GM18520 (cell line): ENCODE data around the gene VAV3.

Experiments
- ATAC-seq: cut with Tn5 transposase; IDR thresholded peaks from one replicate; pipeline ENCODE4 v1.9.1; 2021; ENCODE audit not compliant: unreplicated experiment

The VAV3 gene

DNA sequence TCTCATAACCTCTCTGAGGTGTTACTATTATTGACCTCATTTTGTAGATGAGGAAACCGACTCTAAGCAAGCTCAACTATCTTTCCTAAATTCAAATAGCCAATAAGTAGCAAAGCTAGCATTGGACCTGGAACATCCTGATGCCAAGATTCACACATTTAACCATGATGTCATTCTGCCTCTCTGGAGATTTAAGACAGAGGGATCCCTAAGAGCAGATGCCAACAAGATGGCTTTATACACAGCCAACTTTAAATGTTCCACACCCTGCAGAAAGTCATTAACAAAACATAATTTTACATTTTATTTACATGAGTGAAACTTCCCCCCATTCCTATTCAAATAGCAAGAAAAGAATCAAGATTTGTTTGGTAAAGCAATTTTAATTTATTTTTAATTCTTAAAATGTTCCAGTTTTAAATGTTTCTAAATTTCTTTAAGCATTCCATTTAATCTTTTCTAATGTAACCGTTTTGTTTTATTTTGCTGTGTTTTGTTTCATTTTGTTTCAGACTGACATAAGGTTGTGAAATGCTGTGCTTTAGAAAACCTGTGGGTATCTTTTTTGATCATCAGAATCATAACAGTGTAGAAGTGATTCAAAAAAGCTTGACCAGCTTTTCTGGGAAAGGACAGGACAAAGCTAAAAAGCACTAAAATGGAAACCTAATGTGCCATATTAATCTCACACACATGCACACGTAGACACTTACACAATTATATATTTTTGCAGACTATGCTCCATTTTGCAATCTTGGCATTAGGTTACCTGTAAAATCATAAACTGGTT lies 7.6 kb upstream of the VAV3 start:
- ATAC-seq, result no peak

DNA sequence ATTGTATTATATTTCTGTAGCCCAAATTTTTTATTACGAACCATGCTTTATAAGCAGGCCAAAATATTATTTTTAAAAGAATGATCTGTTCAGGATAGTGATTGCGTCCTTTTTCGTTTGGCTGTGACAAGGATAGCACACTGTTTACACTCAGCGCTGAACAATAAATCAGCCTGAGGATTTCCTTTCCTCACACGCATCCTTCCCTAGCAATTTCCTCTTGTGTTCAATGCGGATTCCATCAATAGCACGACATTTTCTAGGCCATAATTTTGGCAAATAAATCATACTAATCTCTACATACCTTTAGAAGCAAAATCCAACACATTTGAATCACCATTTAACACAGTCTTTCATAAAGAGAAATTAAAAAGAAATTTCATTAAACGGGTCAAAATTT lies 1.6 kb upstream of the VAV3 start:
- ATAC-seq, result no peak

DNA sequence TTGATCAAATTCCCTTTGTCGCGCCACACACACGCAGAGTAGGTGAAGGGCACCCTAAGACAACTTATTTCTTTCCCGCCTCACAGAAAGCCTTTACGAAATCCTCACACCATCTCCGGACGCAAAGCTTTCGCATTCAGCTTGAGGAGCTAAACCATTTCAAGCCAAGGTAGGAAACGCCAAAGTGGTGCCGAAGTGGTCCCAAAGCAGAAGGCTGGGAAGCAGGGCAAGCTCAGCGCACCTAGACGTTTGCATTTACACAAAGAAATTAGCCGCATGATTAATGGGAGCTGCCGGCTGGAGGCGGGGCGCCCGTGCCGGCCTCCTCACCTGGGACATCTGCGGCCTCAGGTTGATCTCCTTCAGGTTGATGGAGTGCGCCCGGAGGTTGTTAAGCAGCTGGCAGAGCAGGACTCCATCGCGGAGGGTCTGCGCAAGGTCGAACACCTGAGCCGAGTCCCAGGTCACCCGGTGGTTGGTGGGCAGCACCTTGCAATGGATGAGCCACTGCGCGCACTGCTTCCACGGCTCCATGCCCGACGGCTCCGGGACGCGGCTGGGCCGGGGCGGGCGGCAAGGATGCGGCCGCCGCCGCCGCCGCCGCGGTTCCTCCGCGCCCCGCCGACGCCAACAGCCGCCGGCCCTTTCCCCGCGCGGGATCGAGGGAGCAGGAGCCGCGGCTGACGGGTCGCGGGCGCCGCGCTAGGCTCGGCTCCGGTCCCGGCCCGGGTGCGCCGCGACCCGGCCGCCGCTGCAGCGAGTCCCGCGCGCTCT lies 457 bp downstream of the VAV3 start:
- ATAC-seq, result no peak

DNA sequence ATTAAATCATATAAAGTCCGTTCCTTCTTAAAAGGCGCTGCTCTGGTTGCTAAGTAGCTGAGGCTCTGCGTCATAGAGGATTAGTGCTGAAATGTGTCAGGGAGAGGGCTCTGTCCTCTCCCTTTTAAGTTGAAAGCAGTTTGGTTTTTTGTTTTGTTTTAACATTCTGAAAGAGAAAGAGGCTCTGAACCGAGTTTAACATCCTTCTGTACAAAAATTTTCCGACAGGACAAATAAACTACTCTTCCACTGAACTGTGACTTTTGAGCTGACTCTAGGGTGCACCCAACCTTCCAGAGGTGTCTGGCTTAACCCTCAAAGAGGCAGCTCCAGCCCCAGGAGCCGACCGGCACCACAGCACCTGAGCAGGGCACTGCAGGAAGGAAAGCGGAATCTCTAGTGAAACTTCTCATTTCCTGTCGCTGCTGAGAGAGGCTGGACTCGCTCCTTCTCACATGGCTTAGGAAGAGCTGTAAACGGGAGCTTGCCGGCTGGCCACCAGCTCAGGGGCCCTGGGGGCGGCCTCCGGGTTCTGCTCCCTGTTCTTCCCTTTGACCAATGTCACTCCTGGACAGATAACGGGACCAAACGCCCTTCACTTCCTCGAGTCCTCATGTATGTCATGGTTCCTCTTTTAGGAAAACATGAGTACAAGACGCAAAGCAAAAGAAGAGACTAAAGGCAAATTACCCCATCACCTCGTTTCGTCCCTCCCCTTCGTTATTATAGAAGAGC lies 1.2 kb downstream of the VAV3 start:
- ATAC-seq, result peak; percentile 68

DNA sequence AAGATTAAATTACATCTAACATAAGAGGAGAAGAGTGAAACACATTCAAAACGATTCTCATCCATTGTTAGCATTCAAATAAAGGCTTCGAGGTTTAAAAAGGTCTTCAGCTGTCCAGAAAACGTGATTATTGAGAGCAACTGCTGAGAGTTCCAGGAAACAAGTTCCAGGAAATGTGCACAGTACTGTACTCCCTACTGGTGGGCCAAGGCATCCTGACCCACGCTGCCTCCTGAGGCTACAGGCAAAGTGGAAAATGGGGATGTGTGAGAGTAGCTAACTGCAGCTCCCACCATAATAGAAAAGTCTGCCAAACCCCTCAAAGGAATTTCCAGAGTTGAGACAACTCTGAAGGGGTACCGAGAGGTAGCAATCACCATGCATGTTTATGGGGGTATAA lies 2.0 kb downstream of the VAV3 start:
- ATAC-seq, result no peak

DNA sequence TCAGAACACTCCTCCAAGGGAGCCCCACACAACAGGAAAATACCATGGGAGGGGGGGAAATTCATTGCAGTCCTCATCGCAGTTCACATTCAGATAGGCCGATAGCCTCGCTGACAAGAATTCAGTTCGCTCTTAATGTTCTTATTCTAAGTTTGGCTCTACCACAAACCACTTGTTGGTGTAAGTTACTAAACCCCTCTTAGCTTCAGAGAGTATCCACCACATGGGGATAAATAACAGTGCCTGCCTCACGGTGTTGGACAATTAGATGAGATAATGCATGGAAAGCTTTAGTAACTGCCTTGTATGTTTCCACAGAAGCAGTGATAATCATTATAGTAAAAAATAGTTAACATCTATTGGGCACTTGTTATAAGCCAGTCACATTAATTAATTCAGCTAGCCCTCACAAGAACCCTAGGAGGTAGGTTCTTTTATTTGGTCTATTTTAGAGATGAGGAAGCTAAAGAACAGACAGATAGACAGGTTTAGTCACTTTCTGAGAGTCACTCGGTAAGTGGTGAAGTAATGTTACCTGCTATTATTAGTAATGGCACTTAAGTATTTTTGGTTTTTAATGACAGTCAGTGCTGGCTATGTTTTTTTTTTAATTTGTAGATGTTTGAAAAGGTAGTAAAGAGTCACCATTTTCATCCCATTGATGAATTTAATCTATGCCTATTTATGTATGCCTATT lies 10.1 kb downstream of the VAV3 start:
- no peak for ATAC-seq

DNA sequence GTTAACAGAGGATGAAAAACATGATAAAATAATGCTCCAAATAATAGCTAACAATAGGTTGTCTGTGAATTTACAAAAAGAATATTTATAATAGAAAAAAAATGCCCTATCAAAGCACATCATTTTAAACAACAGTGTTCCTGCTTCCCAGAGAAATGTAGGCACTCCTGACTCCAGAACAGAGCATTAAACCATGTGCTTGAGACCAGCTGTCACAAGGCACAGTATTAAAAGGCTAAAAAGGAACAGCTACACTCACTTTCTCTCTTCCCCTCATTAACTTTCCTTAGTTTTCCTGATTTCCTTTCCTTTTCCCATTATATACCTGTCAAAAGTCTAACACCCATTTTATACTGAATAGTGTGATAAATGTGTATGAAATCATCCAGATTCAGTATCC lies 10.9 kb downstream of the VAV3 start:
- ATAC-seq, result no peak

DNA sequence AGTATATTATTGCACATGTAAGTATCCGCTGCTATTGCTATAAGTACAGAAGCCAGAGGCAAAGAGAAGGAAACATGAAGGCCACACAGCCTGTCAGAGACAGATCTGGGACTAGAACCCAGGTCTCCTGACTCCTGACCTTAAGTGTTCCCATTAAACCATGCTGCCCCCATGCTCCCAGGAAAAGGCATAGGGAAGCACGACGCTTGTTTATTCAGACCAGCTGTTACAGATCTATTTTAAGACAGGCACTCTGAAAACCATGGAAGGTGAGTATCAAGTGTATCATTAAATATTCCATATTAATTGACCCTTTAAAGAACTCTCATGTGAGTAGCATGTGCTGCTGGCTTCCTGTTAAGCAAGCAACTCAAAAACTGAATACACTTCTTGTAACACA lies 11.4 kb downstream of the VAV3 start:
- no peak for ATAC-seq

DNA sequence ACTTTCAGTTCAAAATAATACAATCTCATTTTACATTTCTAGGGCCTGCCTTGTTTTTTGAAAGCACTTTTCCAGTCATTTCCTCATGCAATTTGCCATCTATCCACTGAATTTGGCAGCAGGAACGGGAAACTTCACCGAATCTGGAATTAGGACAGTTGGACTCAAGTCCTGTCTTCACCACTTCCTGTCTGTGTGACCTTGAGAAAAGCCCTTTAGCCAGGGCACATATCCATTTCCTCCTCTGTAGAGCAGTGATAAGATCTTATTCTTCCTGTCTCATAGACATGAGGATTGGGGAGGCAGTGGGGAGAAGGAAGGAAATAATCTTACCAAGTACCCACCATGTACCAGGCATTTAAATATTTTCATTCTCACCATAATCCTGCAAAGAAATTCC lies 12.0 kb downstream of the VAV3 start:
- no peak for ATAC-seq

DNA sequence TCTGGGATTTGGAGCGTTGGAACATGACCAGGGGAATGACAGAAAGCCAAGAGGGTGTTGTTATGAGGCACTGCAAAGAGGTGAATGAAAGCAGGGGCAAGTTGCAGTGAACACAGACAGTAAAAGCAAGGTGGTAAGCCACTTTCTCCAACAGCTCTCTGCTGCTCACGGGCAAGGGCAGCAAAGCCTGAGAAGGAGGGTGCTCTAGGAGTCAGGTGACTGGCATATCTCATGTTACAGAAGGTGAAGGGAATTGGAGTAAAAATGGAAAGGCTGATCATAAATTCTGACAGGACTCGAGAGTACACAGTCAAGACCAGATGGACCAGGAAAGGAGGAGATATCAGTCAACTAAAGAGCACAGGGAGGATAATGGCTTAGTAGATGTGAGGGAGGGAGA lies 14.5 kb downstream of the VAV3 start:
- ATAC-seq, result no peak

DNA sequence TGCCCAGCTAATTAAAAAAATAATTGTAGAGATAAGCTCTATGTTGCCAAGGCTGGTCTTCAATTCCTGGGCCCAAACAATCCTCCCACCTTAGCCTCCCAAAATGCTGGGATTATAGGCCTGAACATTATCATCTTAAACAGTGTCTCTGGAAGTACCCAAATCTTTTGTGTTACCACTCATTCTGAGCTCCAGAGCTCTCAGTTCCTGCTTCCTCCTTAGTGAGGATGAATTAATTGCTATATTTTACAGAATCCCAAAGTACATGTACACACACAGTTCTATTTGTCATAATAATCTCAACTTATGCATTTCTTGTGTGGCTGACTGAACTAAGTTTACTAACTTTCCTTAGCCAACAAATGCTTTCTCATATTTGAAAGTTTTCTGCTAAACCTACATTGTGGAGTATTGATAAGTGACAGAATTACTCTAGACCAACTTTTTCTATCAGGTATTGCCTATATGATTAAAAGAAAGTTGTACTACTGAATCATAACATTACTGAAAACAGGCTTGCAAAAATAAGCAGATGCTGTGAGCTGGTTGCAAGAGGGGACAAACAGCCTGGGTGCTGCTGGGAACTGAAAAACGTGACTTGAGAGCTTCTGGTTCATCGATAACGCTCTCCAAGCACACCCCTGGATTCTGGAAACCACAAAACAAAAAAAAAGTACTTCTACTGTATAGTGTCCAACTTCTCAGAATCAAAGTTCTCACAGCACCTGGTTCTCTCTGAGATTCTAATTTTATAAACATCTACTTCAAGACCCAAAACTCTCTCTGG lies 15.3 kb downstream of the VAV3 start:
- peak; percentile 57 for ATAC-seq

DNA sequence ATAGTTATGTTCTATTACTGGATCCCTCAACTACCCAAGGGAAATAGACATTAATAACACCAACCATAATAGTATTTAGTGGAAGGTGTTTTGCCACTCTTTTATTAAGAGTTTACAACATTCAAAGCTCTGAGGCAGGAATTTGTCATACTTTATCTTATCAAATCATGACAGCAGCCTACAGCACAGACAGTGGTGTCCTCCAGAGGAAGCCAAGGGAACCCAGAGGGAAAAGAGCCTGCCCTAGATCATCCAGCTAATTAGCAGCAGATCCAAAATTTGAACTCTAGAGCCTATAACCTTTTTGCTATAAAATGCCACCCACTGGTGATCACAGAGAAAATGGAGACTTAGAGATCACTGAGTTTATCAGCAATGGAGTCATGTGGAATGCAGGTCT lies 18.2 kb downstream of the VAV3 start:
- ATAC-seq, result no peak

DNA sequence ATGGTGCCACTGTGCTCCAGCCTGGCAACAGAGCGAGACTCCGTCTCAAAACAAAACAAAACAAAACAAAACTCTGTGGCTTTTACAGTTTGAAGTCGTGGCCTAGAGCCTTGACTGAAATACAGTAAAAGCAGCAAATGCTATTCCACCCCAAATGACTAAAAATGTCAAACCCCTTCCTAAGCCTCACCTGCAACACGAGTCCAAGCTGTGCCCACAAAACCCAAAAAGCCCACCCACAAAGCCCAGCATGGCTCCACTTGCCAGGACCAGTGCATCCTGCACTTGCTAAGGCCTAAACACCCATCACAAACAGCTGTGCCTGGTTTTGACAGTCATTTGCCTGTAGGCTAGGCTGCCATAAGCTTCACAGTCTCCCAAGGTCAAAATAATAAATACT lies 21.3 kb downstream of the VAV3 start:
- ATAC-seq, result no peak

DNA sequence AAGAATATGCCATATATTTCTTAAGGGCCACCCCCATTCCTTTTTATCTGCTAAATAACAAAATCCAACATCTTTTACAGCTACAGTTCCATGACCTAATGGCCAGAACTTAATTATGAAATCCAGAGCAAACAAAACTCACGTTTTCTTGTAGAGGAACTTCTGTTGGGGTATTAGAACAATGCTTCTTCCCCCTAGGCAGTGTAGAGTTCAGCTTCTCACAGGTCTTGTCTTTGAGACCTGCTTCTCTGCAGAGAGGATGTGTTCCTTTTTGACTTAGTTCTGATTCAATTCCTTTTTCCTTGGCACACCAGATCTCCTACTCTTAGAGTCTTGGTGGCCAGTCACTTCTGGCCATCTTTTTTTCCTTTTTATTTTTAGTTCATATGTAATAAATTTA lies 22.2 kb downstream of the VAV3 start:
- no peak for ATAC-seq

DNA sequence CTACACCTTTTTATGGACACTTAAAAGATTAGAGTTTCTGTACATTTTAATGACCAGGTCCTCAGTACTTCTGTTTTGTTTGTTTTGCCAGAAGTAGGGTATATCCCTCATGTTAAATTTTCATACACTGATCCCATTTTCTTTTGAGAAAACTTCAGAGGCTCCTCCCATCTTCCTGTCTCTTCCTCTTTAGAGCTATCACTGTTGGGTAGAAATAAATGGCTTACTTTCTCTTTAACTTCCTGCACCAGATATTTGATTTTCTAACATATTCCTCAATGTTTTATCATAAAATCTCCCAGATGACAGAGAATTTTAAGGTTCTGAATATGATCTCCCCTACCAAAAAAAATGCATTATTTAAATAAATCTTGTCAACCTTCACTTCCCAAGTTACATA lies 23.4 kb downstream of the VAV3 start:
- no peak for ATAC-seq

DNA sequence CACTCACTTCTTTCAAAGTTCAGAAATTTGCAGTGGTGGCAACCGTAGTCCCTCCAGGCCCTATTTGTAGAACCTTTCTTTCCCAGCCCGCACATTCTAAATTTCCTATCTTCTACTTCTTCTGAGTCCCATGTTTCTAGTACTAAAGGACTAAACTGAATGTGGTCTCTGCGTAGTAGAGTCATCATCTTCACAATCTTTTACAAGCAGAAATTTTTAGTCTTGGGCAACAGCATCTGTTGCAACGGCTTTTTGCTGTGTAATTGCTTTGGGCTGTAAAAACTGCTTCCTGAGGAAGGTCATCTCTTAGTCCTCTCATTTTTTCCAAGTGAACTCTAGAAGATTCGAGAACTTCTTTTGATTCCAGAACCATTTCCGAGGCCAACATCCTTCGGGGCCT lies 23.9 kb downstream of the VAV3 start:
- ATAC-seq, result no peak

DNA sequence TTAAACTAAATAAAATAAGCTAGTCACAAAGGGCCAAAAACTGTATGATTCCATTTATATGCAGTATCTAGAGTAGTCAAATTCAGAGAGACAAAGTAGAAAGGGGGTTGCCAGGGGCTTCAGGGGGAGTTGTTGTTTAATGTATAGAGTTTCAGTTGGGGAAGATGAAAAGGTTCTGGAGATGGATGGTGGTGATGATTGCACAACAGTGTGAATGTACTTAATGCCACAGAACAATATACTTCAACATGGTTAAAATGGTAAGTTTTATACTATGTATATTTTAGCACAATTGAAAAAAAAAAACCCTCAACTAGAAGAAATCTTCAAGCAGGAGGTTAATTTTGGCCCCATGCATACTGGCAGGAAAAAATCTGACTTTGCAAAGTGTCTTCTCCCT lies 24.3 kb downstream of the VAV3 start:
- no peak for ATAC-seq

DNA sequence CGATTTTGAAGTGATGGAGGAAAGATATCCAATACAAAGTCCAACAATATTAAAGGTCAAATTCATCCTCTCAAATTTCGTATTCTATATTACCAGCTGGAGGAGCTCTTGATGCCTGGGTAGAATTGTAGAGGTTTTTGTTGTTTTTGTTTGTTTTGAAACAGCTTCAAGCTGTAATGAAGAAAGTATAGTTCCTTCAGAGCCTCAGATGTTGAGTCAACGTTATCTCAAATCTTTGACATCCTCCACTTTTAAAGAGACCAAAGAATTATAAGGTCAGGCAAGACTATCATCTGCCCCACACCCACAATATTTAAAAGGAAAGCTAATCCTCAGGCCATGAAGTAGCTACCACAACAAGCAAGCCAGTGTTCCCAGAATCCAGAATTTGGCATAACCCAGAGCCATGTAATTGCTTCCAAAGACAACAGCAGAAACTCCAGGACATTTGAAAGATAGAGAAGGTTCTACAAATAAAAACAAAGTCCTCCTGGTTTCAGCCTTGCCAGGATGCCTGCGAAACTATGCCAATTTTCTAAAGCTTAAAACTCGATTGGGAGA lies 24.9 kb downstream of the VAV3 start:
- no peak for ATAC-seq

DNA sequence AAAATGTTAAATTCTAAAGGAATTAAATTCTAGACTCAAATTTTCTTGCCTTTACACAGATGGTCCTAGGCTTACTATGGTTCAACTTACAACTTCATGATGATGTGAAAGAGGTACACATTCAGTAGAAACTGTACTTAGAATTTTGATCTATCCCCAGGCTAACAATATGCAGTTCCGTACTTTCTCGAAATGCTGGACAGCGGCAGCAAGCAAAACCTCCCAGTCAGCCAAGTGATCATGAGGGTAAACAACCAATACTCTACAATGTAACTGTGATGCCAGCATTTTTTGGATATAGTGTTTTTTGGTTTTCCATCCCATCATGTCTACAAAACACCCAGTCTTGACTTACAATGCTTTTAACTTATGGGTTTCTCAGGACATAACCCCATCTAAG lies 25.7 kb downstream of the VAV3 start:
- ATAC-seq, result no peak
